ENCODE results near the gene POLR2L.

The POLR2L gene

DNA sequence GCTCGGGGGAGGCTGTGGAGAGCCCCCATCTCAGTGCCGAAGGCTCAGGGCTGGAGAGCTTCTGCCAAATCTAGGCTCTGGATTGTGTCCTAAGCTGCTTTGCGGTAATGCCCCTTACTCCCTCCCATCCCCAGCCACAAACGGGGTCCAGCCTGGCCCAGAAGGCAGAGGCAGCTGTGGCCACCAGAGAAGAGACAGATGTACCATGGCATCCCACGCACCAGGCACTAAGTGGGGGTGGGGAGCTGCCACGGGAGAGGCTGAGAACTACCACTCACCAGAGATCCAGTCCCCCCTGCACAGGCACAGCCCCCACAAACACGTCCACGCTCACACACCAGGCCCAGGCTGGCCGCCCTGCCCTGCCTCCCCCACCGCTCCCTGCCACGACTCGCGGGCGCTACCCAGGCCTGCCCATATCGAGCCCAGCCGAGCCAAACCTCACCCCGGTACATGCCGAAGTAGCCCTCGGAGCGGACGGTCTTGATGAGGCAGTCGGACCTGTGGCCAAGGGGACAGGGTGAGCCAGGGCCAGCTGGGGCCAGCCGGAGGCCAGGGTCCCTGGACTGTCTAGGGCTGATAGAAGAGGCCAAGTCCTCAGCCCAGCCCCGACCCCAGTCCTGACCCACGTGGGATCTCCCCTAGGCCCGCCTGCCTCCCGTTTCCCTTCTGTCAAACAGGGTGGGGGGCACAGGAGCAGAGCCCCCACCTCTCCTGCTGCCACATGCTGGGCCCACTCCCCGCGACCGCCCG, 48.1 kb downstream of the POLR2L start:
- DNase-seq (ENCODE audit: insufficient read length, low spot score) (no peak), FAIRE-seq (no peak)
- no peak for TF ChIP-seq TAF1 (IDR thresholded peaks at IDR 0.05; ENCODE audit: low read depth, low read length)
- TF ChIP-seq POLR2A (IDR thresholded peaks at IDR 0.05; ENCODE audit: low read depth, low read length): no peak
- TF ChIP-seq PAX5 (IDR thresholded peaks at IDR 0.05; ENCODE audit: insufficient read depth, low read length, severe bottlenecking): no peak
- TF ChIP-seq POLR2AphosphoS5 (IDR thresholded peaks at IDR 0.05; ENCODE audit: low read depth, low read length): no peak
- no peak for TF ChIP-seq SPI1 (IDR thresholded peaks at IDR 0.05; ENCODE audit: low read depth, low read length)
- no peak for TF ChIP-seq POU2F2 (IDR thresholded peaks at IDR 0.05; ENCODE audit: low read depth, low read length)

DNA sequence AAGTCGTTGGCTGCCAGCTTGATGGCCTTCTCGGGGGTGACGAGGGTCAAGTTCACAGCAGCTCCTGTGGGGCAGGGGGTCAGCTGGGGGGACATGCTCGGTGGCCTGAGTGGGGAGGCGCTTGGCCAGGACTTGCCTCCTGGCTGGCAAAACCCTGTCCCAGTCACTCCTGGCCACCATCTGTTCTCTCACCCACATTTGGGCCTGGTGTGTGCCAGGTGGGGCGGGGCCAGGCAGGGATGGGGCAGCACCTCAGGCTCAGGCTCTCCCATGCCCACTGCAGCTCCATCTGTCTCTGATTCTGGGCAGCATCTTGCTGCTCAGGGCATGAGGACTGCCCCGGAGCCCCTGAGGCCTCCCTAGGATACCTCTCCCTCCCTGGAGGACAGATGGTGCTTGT, 48.8 kb downstream of the POLR2L start:
- DNase-seq (ENCODE audit: insufficient read length, low spot score) (no peak), FAIRE-seq (no peak)
- TF ChIP-seq POLR2A (IDR thresholded peaks at IDR 0.05; ENCODE audit: low read depth, low read length): no peak
- no peak for TF ChIP-seq POU2F2 (IDR thresholded peaks at IDR 0.05; ENCODE audit: low read depth, low read length)

DNA sequence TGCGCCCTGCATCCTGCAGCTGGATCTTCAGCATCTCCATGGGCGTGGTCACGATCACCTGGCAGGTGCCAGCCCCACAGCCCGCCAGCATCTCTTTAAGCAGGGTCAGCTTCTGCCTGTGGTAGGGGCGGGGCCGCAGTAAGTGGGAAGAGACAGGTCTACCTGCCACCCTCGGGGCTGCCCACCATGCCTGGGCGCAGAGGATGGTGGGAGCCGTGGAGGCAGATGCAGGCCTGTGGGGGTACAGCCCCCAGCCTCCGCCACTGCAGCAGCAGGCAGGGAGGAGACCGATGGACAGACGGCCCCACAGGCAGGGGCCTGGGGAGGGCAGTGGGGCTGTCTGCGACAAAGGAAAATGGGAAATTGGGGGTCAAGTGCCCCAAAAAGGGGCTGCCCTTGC, 49.5 kb downstream of the POLR2L start:
- DNase-seq (ENCODE audit: insufficient read length, low spot score) (no peak), FAIRE-seq (no peak)

DNA sequence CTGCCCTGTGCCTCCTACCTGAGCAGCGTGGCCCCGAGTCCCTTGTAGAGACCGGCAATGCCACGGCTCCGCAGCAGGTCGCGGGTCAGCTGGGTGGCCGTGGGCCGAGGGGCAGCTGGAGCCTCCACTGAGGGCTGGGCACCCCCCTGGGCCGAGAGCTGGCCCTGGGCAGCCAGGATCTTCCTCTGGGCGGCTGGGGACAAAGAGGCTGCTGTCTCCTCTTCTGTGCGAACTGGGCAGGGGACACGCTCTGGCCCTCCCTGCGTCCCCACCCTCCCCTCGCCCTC, 49.9 kb downstream of the POLR2L start:
- no peak for TF ChIP-seq POU2F2 (IDR thresholded peaks at IDR 0.05; ENCODE audit: low read depth, low read length)
- TF ChIP-seq POLR2AphosphoS5 (IDR thresholded peaks at IDR 0.05; ENCODE audit: low read depth, low read length): no peak
- no peak for TF ChIP-seq PAX5 (IDR thresholded peaks at IDR 0.05; ENCODE audit: insufficient read depth, low read length, severe bottlenecking)
- no peak for TF ChIP-seq SPI1 (IDR thresholded peaks at IDR 0.05; ENCODE audit: low read depth, low read length)
- no peak for TF ChIP-seq TAF1 (IDR thresholded peaks at IDR 0.05; ENCODE audit: low read depth, low read length)
- DNase-seq (ENCODE audit: insufficient read length, low spot score) (no peak), FAIRE-seq (no peak)

More for the DNA sequence above, 49.5 kb downstream of the POLR2L start:
- TF ChIP-seq POU2F2 (IDR thresholded peaks at IDR 0.05; ENCODE audit: low read depth, low read length) (no peak), POLR2AphosphoS5 (IDR thresholded peaks at IDR 0.05; ENCODE audit: low read depth, low read length) (no peak), POLR2A (IDR thresholded peaks at IDR 0.05; ENCODE audit: low read depth, low read length) (no peak), SPI1 (IDR thresholded peaks at IDR 0.05; ENCODE audit: low read depth, low read length) (no peak), TAF1 (IDR thresholded peaks at IDR 0.05; ENCODE audit: low read depth, low read length) (no peak)

DNA sequence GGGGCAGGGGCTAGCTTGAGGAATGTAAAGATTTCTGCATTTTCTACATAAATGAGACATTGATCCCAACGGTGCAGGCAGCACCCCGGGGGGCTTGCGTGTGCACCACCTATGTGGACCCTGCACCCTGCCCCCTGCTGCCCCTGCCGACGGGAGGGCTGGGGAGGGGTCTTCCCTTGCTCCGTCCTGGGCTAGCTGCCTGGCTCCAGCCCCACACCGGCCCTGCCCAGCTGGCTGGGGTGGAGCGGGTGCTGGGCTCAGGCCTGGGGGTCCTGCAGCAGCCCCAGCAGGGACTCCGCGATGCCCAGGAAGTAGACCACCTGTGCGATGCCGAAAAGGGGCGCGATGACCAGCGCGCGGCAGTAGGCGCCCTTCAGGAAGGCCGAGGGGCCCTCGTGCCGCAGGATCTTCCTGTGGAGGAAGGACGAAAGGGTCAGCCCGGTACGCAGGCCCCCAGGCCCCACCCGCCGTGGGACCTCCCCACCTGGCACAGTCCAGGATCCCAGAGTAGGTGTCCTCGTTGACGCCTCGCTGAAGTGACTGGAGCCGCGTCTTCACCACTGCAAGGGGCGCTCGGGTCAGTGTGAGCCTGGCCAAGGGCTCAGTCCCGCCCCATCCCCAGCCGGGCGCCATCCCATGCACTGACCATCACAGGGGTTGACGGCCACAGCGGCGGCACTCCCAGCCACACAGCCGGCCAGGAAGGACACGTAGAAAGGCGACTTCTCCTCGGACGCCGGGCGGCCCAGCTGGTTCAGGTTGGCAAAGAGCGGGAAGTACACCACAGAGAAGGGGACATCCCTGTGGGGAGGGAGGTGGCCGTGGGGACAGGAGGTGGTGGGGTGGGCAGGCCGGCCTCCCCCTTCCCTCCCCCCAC, 50.4 kb downstream of the POLR2L start:
- no peak for FAIRE-seq

DNA sequence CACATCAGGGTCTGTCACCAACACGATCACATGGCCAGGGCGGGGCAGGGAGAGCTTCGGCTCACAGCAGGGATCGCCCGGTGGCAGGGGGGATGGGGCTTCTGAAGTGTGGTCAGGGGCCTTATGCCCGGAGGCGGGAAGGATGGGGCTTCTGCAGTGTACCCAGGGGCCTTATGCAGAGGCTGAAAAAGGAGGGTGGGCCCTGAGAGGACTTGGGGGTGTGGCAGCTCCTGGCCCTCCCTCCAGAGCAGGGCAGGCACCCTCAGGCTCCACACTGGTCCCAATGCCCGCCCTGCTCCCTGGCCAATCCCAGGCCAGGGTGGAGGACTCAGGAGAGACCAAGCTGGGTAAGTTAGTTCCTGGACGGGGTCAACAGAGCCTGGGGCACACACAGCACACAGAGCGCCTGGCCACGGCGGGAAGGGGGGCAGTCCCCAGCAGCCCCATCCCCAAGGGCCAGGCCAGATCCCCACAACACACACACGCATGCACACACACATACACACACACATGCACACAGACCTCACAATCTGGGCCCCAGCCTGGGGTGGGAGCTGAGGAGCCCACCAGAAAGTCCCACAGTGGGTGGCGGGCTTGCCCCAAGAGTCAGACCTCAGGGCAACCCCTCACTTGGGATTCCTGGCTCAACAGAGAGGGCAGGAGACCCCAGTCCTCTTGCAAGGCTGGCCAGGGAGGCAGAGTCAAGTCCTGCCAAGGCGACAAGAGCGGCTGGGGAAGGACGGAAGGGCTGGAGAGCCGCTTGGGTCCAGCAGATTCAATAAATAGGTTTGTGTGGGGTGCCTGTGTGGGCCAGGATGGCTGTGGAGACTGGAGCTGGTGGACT, 51.4 kb downstream of the POLR2L start:
- FAIRE-seq (no peak), DNase-seq (ENCODE audit: insufficient read length, low spot score) (no peak)
- TF ChIP-seq POU2F2 (IDR thresholded peaks at IDR 0.05; ENCODE audit: low read depth, low read length): no peak
- no peak for TF ChIP-seq SPI1 (IDR thresholded peaks at IDR 0.05; ENCODE audit: low read depth, low read length)
- TF ChIP-seq POLR2A (IDR thresholded peaks at IDR 0.05; ENCODE audit: low read depth, low read length): no peak
- TF ChIP-seq PAX5 (IDR thresholded peaks at IDR 0.05; ENCODE audit: insufficient read depth, low read length, severe bottlenecking): no peak
- no peak for TF ChIP-seq POLR2AphosphoS5 (IDR thresholded peaks at IDR 0.05; ENCODE audit: low read depth, low read length)
- TF ChIP-seq TAF1 (IDR thresholded peaks at IDR 0.05; ENCODE audit: low read depth, low read length): no peak

More for the DNA sequence above, 50.4 kb downstream of the POLR2L start:
- TF ChIP-seq POLR2AphosphoS5 (IDR thresholded peaks at IDR 0.05; ENCODE audit: low read depth, low read length) (no peak), PAX5 (IDR thresholded peaks at IDR 0.05; ENCODE audit: insufficient read depth, low read length, severe bottlenecking) (no peak), SPI1 (IDR thresholded peaks at IDR 0.05; ENCODE audit: low read depth, low read length) (no peak), POLR2A (IDR thresholded peaks at IDR 0.05; ENCODE audit: low read depth, low read length) (no peak), POU2F2 (IDR thresholded peaks at IDR 0.05; ENCODE audit: low read depth, low read length) (no peak), TAF1 (IDR thresholded peaks at IDR 0.05; ENCODE audit: low read depth, low read length) (no peak)
- DNase-seq (ENCODE audit: insufficient read length, low spot score): no peak

DNA sequence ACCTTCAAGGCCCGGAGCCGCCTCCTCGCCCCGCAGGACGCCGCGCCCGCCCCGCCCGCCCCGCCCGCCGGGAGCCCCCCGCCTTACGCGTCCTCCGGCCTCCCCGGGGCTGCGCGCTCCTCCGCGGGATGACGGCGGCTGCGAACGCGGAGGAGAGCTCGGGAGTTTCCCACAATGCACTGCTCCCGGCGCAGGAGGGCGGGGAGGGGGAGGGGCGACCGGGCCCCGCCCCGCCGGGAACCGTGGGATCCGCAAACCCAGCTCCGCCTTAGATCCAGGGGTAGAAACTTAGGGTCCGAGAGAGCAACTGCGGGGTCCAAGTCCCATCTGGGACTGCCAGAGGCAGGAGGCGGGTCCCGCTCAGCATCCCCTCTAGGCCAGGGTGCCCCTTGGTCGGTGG, 52.4 kb downstream of the POLR2L start, which contains the start of gene CEND1:
Gene CEND1 (minus strand): TSS at position 148 of the 400 bp plus-strand sequence. CDS start 1,514 bp downstream, outside the sequence.
- DNase-seq (ENCODE audit: insufficient read length, low spot score) (peak; percentile 75), FAIRE-seq (peak; percentile 82)
- TF ChIP-seq TAF1 (IDR thresholded peaks at IDR 0.05; ENCODE audit: low read depth, low read length) (no peak), SPI1 (IDR thresholded peaks at IDR 0.05; ENCODE audit: low read depth, low read length) (no peak), POLR2A (IDR thresholded peaks at IDR 0.05; ENCODE audit: low read depth, low read length) (no peak), PAX5 (IDR thresholded peaks at IDR 0.05; ENCODE audit: insufficient read depth, low read length, severe bottlenecking) (no peak), POLR2AphosphoS5 (IDR thresholded peaks at IDR 0.05; ENCODE audit: low read depth, low read length) (no peak), POU2F2 (IDR thresholded peaks at IDR 0.05; ENCODE audit: low read depth, low read length) (no peak)
